Stimulated activated CD8-positive, alpha-beta memory T cell treated with anti-CD3 and anti-CD28 coated beads, Interleukin-12 subunit alpha, Interleukin-12 subunit beta, amount 100 ng/mL, for 1 hour (primary cell): ENCODE results near the gene ZC3H4.

Experiments used
- DNase-seq: peaks from one replicate; pipeline ENCODE4 v3.0.0-alpha.2; 2020; ENCODE audit warnings: low read depth

The ZC3H4 gene

DNA sequence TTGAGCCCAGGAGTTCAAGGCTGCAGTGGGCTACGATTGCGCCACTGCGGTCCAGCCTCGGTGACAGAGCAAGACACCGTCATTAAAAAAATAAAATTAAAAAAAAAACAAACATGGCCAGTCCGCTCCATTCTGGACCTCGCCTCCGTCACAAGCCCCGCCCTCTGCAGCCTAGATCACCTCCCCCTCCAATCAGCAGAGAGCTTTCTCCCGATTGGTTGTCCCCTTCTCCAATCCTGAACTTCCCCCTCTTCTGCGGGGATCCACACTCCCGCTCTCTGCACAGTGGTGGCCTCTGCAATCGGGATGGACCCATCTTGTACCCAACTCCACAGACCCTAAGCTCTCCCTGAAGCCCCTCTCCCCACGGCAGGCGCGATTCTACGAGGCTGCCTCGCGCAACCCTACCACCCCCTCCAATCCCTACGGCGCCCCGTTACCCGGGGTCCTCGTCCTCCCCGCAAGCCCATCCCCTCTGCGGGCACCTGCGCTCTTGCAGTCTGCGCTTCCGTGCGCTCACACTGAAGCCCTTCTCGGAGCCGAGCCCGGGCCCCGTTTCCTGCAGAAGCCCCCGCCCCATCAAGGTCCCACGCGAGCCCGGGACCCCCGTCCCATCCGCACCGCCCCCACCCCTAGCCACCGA, 65.7 kb downstream of the ZC3H4 start:
- peak; percentile 25 for DNase-seq

DNA sequence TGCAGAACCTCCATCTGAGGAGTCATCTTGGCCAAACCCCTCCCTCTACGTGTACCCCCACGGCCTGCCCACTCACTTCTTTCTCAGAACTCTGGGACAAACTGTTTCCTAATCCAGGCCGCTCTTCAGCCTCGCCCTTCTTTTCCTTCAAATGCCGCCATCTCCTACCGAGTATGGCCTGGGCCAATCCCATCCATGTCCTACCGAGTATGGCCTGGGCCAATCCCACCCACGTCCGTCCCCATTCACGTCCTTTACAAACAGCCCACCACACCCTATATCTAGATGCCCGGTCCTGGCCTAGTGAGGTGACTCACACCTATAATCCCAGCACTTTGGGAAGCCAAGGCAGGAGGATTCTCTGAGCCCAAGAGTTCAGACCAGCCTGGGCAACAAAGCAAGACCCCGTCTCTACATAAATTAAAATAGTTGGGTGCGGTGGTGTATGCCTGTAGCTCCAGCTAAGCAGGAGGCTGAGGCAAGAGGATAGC, 66.3 kb downstream of the ZC3H4 start:
- DNase-seq, result no peak

DNA sequence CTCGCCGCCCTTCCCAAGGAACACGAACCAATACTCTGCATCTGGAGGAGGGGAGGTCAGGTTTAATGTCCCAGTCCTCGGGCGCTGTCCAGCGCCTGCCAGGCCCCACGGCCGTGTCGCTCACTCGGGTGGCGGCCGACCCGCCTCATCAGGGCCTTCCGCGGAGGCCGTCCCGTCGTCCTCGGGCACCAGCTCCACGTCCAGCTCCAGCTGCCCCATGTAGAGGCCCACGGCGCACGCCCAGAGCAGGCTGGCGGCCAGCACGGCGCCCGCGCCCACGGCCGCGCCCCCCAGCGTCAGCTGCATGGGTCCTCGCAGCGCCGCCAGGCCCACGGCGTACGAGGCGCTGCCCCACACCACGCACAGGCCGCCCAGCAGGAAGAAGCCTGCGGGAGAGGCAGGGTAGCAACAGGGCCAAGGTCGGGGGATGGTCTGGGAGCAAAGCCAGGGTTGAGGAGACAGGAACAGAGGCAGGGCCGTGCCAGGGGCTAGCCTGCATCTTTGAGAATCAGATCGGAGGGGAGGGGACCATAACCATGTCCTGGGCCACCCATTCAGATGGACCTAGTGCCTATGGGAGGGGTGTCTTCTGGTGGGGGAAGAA, 67.6 kb downstream of the ZC3H4 start:
- no peak for DNase-seq

DNA sequence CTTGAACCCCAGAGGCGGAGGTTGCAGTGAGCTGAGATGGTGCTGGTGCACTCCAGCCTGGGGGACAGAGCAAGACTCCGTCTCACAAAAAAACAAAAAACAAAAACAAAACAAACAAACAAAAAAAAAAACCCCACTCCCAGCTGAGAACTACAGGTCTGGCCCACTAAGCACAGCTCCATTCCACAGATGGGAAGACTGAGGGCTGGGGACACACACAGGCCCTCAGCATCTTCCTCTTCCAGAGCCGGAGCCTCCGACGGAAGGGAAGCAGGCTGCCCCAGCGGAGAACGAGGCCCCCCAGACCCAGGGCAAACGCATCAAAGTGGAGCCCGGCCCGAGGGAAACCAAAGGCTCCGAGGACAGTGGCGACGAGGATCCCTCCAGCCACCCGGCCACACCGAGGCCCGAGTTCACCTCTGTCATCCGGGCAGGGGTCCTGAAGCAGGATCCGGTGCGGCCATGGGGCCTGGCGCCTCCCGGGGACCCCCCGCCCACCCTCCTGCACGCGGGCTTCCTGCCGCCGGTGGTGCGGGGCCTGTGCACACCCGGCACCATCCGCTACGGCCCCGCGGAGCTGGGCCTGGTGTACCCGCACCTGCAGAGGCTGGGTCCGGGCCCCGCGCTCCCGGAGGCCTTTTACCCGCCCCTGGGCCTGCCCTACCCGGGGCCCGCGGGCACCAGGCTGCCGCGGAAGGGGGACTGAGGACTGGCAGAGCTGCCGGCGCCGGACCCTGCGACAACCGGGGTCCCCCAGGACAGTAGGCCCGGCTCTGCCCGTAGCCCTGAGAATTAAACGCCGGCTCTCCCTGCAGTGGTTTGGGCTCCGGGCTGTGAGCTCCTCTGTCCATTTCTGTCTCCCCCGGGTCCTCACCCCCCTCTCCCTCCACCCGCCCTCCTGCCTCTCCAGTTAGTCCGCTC, 68.4 kb downstream of the ZC3H4 start:
- DNase-seq, result no peak

DNA sequence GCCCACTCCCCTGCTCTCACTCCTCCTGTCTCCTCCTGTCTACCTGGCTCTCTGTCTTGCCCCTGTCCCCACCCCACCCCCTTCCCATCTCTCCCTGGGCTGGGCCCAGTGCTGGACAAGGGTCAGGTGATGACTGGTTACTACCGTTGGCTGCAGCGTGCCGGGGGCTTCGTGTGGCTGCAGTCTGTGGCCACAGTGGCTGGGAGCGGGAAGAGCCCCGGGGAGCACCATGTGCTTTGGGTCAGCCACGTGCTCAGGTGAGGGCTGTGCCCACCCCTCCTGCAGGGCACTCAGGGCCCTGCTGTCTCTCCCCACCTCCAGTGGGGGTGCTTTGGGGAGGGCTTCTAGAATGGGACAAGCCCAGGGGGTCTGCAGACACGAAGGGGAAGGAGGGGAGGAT, 72.7 kb downstream of the ZC3H4 start:
- DNase-seq, result no peak

DNA sequence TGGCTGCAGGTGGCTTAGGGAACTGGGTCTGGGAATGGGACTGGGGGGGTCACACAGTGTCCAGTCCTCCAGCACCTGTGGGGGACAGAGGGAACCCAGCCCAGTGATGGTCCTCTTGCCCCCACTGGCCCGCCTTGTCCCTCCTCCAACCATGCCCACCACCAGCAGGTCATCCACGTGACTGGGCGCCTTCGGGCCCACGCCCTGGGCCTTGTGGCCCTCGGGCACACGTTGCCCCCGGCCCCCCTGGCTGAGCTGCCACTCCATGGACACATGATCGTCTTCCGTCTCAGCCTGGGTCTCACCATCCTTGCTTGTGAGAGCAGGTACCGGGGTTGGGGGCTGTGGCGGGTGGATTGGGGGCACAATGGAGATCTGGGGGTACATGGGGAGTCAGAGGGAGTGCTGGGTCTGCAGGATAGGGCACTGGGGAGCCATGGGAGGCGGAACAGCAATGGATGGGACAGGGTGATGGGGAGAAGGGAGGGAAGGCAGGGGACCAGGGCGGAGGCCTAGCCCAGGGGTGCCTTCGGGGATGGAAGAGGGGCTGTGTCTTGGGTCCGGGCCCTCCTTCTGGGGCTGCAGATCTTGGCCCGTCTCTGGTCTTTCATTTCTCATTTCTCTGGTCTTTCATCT, 74.2 kb downstream of the ZC3H4 start:
- no peak for DNase-seq

DNA sequence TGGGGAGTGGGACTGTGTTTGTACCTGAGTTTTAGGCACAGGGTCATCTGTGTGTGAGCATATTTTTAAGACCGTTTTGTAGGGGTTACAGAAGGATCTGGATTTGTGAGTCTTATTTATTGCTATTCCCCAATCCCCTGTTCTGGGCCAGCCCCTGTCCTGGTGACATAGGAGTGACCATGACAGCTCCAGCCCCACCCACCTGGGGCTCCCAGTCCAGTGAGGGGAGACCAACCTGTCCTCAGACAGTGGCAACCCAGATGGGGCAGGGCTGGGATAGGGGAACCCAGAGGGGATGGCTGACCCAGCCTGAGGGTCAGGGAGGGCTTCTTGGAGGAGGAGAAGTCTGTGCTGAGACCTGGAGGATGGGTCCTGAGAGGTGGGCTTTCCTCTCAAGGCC, 75.8 kb downstream of the ZC3H4 start:
- DNase-seq, result no peak

DNA sequence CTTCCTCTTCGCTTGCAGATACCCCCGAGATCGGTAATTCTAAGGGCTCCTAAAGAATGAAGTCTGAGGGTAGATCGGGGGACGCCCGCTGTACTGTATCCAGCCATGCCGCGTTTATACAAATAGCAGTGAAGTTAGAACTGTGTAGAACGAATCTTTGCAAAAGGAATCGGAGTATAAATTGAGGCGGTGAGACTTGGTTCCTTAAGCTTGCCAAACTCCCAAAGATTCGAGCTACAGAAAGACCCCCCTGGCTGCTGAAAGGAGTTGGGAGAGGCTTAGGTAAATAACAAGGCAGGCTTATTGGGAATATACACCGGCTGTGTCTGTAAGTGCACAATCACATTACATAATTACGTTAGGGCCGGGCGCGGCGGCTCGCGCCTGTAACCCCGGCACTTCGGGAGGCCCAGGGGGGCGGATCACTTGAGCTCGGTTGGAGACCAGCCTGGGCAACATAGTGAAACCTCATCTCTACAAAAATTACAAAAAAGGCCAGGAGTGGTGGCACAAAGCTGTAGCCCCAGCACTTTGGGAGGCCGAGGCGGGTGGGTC, 77.4 kb downstream of the ZC3H4 start:
- no peak for DNase-seq

DNA sequence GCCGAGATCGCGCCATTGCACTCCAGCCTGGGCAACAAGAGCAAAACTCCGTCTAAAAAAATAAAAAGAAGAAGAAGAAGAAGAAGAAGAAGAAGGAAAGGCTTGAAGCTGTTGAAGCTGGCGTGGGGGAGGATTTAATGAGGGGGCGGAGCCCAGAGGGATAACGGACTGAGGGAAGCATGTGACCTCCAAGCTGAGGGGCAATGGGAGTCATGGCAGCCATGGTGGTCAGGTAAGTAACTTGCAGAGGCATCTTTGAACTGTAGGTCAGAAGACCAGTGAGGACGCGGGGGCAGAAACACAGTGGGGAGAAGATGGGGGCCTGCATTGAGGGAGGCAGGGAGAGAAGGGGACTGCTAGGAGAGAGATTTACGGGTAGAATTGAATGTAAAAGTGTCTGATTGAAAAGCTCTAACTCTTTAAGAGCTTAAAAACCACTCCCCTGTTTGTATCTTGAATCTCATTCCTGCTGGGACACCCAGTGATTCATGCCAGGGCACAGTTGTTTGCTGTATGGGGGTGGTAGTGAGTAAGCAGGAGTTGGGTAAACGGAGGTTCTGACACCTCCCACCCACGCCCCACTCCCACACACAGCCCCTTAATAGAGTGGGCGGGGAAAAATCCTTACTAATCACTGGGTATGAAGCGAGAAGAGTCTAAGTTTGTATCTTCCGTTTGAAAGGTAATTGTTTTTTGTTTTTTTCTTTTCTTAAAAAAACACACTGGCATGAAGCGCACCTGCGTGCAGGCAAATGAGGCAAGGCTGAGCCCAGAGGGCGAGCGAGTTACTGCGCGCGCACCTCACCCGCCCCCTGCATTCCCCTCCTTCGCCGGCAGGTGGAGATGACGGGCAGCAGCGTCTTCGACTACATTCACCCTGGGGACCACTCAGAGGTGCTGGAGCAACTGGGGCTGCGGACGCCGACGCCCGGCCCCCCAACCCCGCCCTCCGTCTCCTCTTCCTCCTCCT, 78.2 kb downstream of the ZC3H4 start:
- peak; percentile 89 for DNase-seq

DNA sequence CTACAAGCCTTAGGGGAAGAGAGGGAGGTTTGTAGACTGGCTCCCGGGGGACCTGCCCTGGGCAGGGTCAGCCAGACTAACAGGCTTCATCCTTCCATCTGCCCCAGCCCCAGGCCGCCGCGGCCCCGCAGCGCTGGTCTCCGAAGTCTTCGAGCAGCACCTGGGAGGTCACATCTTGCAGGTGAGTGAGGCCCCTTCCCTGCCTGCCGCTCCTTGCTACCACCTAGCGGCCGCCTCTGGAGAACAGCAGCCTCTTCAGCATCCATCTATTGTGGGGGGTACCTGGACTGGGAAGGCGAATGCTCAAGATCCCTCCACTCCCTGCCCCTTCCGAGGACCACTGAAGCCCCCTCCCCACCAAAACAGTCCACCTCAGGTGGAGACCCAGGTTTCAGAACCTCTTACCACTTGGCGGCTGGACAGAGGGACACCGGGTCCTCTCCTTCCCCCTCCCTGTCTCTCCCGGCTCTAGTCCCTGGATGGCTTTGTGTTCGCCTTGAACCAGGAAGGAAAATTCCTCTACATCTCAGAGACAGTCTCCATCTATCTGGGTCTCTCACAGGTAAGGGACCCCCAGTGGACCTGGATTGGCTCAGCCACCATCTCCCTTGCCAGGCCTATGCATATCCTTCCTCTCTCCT, 81.3 kb downstream of the ZC3H4 start:
- peak; percentile 36 for DNase-seq

DNA sequence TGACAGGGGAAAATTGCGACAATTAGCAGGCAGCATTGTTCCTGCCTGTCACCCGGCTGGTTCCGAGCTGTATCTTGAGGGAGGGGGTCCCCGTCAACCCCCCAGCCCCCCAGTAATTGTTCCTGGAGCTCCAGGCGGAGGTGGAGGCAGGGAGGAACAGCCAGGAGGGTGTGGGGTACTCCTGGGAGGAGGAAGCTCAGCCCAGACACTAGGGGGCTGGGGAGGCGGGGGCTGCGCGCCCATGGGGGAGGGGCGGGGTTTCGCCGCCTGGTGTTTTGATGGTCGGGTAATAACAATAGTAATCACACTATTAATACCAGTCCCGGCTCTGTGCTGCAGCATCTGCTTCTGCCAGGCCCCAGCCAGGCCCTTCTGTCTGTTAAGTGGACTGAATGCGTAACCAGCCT, 85.4 kb downstream of the ZC3H4 start:
- no peak for DNase-seq

DNA sequence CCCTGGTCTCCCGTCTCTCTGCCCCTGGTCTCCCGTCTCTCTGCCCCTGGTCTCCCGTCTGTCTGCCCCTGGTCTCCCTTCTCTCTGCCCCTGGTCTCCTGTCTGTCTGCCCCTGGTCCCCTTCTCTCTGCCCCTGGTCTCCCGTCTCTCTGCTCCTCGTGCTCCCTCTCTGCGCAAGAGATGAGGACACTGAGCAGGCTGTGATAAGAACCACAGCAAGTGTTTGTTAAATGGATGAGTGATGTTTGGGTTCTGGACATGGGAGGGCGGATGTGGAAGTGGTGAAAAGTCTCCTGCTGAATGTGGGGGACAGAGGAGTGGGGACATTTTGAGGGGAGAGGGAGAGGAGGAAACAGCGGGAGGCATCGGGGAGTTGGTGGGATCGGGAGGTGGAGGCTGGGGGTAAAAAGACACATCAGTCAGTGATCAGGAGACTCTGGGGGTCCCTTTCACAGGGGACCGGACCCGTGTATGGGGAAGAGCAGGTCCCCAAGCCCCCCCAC, 85.9 kb downstream of the ZC3H4 start:
- DNase-seq, result no peak

DNA sequence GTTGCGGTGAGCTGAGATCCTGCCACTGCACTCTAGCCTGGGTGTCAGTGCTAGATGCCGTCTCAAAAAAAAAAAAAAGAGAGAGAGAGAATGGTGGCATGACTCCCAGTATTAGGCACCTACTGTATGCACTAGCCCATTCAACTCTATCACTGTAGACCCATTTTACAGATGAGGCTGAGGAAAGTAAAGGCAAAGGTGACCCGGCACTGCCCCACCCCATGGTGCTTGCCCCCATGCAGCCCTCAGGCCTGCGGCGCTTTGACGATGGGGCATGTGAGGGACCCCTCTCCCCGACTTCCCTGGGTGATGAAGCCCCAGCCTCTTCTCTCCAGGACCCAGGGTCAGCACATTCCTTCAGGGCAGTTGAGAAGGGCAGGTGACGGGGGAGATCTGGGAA, 86.7 kb downstream of the ZC3H4 start:
- no peak for DNase-seq

DNA sequence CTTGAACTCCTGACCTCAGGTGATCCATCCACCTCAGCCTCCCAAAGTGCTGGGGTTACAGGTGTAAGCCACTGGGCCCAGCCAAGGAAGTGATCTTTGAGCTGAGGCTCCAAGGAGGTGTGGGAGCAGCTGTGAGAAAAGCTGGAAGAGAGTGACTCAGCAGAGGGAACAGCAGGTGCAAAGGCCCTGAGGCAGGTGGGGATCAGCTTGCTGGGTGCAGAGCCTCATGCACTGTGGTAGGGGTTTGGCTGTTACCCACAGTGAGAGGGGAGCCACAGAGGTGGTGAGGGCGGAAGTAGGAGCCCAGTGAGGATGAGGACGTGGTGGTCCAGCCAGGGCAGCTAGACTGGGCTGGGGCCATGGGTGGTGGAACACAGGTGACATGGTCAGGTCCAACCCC, 87.4 kb downstream of the ZC3H4 start:
- DNase-seq, result no peak

DNA sequence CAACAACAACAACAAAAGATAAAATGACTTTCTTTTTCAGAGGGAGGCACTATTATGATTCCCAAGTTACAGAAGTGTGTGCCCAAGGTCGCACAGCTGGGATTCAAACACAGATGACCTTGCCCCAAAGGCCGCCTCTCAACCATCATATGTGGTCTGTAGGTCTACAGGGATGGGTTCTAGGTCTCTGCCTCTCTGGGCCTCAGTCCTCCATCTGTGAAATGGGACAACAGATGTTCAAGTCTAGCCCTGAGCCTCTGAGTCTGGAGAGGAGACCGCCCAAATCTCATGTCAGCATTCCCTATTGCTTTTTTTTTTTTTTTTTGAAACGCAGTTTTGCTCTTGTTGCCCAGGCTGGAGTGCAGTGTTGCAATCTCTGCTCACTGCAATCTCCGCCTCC, 89.1 kb downstream of the ZC3H4 start:
- DNase-seq, result no peak

DNA sequence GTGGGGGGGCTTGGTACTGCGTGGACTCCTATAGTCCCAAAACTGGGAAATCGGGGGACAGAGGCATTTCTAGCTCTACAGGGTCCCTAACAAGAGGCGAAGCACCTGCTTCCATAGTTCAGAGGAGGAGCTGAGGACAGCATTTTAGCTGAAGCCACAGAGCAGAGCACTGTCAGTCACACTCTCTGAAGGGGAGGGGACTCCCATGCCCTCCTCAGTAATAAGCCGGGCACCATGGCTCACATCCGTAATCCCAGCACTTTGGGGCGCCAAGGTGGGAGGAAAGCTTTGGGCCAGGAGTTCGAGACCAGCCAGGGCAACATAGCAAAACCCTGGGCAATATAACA, 90.2 kb downstream of the ZC3H4 start:
- no peak for DNase-seq

DNA sequence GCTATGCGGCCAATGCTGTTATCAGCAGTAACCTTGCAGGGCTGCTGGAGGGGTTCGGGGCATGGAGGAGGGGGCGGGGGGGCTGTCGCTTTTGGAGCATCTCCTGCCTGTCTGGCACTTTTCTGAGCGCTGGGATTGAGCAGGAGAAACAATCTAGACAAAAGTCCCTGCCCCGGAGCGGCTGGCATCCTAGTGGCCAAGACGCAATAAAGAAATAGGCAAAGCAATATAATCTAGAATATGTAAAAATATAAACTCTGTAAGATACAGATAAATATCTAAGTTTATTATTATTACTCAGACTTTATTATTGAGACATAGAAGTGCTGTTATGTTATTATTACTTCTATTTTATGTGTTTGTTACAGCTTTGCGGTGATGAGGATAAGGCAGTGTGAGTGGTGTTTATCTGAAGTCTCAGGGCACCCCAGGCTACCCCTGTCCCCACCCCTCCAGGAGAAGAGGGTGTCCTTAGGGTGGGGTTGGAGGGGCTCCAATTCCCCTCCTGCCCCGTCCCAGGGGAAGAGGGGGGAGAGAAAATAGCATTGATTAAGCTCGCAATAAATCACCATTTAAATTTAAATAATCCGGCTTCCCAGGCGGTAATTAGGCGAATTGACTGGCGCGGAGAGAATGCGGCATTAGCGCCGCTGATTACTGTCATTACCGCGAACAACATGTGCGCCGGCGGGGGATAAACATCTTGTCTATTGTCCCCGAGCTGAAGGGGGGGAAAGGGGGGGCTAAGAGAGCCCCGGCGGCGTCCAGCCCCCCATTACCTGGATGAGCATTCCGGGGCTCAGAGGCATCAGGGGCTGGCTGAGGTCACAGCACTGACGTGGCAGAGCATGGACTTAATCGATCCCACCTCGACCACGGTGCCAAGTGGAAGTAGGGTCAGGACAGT, 90.8 kb downstream of the ZC3H4 start:
- no peak for DNase-seq

DNA sequence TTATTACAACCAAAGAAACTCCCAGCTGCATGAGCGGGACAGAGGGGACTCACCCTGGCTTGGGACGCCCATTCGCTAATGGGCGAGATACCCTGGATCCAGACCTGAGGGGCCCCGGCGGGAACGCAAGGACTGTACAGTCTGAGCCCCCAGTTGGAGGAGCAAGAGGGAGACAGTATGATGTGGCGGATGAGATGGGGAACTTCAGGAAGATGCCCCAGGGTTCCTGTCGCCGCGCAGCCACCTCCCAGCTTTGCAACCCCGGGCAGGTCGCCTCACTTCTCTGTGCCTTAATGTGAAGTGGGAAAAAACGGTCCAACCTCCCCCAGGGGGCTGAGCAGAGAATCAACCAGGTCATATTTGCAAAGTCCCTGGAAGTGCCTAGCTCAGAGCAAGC, 91.4 kb downstream of the ZC3H4 start:
- no peak for DNase-seq

DNA sequence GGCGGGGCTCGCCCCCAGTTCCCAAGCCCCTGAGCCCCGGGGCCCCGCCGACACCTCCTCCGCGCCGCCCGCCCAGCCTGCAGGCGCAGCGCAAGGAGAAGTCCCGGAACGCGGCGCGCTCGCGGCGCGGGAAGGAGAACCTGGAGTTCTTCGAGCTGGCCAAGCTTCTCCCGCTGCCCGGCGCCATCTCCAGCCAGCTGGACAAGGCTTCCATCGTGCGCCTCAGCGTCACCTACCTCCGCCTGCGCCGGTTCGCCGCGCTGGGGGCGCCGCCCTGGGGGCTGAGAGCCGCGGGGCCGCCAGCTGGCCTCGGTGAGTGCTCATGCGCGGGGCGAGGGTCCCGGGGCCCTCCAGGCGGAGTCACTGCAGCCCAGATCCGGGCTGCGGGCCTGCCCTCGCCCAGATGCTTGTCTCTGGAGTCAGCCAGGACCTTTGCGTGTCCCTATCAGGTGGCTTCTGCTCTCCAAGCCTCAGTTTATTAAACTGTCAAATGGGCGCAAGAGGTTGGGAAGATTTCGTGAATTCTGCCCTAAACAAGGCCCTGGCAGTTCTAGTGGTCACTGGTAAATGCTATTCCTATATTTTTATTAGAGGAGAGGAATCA, 91.9 kb downstream of the ZC3H4 start:
- no peak for DNase-seq
